HG03139 (cell line): Measurements from ENCODE around the gene VAV3.

Experiments
- ATAC-seq: cut with Tn5 transposase; IDR thresholded peaks from one replicate; pipeline ENCODE4 v1.9.1; 2021; ENCODE audit not compliant: unreplicated experiment

Gene VAV3

DNA sequence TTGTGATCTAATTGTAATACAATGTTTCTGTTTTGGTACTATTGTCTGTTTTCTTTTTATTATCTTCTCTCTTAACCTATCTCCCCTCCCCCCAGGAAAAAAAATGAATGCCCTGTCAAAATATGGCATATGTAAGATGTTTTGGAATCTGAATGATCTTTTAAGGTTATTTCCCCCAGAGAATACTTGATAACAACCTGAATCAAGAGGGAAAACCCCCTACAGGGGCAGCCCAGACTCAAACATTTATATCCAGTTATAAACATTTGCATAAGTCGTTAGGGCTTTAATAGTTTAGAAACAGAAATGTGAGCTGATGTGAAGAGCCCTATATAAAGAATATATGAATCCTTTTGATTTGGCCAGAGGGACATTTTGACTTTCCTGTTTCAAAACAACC lies 169.5 kb downstream of the VAV3 start:
- ATAC-seq: no peak

DNA sequence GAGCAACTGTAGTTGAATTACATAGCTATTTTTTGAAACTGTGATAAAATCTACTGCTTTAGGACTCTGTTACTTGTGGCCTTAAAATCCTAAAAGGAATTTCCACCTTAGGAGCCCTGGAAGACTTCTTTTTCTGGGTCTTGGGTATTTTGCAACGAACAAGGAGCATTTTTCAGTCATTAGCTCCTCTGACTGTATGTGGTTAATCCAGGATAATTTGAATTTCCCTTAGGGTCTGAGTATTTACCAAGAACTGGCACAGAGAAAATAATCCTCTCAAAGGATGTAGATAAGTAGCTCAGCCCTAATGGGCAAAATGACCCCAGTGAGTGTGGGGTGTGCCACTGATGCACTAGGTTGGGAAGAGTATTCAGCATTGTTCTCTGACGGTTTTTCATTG lies 170.4 kb downstream of the VAV3 start:
- ATAC-seq: no peak

DNA sequence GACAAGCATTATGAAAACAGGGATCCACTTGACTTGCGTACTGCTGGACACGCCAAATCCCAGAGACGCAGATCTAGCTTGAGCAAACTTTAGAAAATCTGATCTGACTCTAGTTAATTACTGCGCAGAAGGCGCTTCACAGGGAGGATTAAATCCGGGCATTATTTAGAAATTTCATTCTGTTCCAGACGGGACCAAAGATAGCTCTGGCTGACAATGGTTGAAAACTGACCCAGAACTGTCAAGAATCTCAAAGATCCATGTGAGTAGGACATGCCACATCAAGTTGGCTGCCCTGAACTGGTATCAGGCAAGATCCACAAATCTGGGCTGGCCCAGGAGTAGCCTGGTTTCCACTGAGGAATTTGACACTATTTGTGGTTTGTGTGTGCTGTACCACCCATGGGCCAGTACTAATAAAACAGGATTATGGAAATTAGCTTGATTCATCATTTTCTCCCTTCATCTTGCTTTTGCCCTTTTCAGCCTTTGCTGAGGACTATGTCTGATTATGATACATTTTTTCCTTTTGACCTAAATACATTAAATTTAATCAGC lies 171.0 kb downstream of the VAV3 start:
- ATAC-seq: no peak

DNA sequence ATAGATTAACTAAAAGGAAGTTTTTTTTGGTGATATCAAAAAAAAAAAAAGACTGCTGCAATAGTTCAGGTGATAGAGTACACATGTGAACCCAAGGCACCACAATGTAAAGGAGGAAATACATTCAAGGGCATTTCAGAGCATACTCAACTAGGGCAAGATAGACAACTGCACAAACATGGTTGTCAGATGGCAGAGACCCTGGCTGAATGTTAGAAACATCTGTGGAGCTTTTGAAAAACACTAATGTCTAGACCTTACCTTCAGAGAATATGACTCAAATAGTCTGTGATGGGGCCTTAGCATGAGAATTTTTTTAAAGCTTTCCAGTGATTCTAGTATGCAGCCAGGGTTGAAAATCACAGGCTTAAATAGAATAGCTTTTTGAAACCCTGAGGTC lies 173.6 kb downstream of the VAV3 start:
- no peak for ATAC-seq

DNA sequence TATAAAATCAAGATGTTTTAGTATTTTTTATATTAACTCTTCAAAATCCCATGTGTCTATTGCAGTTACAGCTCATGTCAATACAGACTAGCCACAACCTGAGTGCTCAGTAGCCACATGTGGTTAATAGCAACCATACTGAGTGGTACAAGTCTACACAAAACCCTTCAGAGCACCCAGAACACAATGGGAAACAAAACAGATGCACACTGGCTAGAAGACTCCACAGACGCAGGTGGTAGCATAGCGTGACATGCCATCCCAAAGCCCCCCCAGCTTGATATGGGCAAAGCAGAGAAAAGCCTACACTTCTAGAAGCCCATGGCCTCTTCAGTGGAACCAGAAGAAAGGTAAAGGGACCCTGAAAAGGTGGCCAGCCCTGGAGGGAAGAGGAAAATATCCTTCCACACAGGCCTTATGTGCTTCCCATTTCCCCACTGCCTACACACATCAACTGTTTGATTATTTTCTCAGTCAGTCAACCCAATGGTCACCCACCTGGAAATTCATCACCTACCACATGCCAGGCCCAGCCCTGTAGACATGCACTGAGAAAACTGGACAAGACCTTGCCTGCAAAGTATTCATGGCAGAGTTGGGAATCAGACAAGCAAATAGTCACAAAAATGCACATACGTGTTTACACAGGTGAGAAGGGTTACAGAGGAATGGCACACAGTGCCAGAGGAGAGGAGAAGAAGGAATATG lies 175.0 kb downstream of the VAV3 start:
- ATAC-seq: no peak

DNA sequence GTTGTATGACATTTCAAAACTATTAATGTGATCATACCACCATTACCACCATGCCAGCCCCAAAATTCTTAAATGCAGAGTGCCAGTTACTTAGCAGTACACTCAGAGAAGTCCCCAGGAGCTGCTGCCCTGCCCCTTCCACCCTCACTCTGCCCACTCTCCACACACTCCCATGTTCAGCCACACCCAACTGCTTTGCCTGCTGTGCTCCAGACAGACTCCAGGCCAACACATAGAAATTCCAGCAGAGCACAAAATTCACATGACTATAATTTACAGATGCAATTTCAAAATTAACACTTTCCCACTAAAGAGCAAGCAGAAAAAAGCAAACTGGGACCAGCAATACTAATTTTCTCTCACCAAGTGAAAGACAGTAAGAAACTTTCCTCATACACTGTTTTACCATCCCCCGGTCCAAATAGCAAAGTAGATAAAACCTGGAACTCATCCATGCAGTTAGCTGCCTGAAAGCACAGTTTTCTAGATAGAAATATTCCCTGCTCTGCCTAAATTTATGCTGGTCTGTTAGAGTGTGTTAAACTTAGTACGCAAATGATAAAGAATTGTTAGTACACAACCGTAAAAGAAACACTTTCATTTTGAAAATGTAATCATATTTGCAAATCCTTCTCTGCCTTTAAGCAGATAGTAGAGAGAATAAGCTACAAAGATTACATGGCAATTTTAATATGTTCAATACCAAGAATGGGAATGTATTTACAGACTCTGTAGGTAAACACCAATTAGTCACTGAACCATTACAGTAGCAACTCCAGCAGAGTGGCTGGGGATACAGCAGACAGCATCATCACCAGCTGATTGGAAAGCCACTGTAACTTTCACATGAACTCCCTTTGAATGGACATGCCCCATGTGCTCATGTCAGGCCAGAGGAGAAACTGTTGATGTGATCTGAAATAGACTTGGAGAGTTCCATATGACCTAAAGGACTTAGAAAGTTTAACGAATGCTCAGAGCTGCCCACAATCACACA lies 176.5 kb downstream of the VAV3 start:
- ATAC-seq: no peak

DNA sequence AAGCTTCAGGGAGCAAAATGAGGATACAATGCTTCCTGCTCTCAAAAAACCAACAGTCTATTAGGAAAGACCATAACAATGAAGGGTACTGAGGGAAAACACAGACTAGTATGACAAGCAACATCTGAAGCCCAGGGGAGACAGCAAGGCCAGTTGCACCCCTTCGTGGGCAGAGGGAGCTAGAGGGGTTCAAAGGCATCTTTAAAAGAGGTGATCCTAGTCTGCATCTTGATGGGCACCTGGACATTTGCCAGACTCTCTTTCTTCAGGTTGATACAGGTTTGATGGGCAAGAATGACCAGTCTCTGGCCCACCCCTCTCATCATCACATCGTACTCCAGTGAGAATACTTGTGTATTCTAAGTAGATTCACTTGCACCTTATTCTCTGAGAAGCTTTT lies 177.7 kb downstream of the VAV3 start:
- no peak for ATAC-seq

DNA sequence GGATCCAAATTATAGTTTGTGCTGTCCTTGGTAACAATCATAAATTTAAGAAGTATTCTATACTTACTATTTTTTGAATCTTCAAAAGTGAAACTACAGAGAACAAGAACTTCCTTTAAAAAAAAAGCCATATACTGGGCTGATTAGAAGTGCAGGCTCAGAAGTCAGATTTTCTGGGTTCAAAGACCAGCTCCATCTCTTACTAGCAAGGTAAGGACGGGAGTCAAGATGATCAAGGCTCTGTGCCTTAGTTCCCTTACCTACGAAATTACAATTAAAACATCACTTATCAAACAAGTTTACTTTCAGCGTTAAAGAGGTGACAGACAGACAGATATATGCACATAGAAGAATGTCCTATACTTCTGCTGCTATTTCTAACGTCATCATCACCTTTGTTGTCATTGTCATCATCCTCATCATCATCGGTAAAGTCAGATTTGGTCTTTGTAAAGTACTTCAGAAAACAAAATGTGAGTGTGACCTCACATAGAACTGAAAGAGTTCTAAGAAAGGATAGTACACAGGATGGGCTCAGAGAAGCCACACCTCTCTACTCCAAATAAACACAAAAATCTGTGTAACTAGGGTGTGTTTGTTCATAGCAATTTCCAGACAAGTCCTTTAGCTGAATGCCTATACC lies 178.7 kb downstream of the VAV3 start:
- ATAC-seq: no peak

DNA sequence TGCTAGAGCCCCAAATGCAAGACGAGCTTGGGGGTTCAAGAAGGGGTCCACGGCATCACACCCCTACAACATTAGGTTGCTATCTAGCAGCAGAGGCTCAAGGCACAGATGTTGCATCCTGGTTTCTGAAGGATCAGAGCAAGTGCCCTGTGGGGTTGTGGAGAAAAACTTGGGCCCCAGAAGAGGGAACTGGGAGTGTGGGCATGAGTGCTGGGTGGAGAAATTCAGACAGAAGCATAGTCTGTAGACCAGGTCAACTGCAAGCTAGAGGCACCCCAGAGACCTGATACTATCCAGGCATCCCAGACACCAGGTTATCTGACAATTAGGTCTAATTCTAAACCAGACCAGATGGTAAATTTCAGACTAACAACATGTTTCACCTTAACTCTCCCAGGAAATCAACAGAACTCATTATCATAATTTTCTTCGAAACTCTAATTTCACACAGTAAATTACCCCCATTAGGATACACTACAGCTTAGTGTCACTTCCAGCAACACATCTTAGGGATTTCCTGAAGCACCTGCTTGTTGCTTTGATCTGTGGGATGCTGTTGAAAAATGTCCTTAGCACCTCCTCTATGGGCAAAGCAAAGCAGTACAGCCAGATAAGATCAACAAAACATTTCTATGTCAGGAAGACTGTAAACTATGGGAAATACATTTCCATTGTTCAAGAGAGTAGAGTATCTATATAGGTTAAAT lies 179.3 kb downstream of the VAV3 start:
- ATAC-seq: no peak

DNA sequence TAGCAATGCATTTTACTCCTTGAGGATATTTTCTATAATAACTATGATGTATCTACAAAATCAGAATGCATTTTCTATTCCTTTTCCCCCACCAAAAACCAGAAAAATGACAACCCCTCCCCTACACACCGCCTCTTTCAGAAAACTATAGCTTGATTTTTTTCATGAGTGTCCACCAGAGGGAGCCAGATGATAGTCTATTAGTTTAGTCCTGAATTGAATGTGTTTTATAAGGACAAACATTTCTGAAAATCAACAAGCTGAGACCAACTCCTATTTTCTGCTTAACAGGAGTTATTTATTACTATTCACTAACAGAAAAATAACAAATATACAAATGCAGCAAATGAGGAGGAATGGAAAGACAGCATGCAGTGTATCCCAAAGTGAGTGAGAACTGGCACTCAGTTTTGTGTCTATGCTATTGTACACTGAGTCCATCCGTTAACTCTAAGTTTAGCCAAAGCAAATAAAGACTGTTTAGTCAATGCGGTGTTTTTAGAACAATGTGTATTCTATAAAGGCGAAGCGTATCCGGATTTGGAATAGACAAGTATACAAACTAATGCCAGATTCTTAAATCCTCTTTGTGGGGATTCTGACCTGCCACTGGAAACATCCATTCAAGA lies 182.6 kb downstream of the VAV3 start:
- no peak for ATAC-seq

DNA sequence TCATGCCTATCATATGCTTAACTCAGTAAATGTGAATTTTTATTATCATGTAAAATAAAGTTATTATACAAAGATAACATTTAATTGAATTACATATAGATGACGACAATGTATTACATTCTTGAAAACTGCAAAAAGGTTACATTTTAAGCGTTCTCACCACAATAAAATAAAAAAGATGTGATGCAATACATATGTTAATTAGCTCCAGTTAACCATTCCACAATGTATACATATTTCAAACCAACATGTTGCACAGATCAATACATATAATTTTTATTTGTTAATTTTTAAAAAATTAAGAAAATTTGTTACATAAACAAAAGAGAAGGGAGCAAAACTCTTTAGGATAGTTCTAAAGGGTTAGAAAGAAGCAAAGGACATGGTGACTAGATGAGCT lies 183.7 kb downstream of the VAV3 start:
- ATAC-seq: no peak

DNA sequence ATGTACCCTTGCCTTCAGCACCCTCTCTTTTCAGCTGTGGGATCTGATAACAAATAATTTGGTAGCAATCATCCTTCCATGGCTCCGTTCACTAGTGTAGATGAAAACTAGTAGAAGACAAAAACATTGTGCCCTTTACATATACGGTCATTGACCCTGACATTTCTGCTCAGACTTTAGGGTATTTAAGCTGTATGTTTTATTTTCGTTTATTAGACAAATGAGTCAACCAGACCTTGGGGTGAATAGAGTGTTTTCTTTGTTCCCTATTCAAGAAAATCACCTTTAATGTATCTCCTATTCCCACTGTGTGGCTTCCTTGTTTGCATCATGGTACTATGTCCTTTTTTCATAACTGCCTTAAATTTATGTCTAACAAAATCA lies 187.3 kb downstream of the VAV3 start:
- ATAC-seq: peak; percentile 20

DNA sequence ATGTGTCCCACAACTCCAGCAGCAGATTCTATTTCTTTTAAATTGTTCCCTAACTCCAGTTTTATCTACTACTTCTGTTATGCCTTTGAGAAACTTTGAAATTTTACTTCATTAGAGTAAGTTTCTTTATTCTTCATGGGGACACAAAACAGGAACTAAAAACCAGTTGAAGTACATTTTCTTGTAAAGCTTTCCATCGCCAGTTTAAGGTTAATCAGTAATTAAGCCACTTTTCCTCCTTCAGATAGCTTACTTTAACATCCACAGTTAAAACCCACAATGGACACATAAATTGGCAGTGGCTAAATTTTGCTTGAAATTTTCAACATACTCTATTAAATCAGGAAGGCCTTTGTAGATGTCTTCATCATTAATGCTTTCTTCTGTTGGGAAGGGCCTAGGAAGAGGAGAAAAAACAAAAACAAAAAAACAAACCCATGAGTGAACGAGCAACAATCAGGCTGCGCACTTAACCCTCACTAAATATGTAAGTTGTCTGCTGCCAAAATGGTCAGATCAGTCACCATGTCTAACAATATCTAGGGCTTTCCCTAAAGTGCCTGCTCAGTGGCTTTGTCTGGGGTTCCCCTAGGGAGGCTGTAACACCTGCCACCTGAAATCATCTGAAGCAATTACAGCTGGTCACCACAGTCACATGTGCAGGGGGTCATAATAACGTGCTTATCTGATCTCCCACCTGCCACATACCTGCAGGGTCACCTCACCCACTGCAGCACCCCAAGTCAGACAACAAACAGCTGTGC lies 187.9 kb downstream of the VAV3 start:
- peak; percentile 73 for ATAC-seq

DNA sequence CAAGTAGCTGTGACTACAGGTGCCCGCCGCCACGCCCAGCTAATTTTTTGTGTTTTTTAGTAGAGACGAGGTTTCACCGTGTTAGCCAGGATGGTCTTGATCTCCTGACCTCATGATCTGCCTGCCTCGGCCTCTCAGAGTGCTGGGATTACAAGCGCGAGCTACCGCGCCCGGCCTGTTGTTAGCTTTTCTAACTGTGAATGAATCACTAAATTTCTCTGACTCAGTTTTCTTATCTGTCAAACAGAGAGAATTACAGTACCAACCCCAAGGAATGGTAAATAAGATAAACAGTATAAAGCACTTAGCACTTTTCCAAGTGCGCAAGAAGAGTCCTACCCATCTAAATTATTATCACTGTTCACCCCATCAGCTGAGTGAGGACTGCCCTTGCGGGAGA lies 193.6 kb downstream of the VAV3 start:
- ATAC-seq: no peak

DNA sequence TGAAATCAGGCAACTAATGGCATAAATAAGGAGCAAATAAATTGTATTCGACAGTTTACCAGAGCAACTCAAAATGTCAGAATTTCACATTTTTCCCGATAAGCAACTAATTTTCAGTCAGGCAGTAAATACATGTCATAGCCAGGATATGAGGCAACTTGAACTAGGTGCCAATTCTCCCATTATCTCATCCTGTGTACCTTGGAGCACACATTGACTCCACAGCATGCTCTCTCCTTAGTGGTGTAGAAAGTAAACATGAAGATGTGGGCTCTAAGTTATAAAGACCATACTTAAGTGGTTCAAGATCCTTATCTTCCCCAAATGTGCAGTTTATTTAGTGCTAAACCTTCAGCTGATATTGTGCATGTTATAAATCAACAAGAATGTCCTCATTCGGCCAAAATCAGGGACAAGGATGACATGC lies 197.8 kb downstream of the VAV3 start:
- ATAC-seq: no peak

DNA sequence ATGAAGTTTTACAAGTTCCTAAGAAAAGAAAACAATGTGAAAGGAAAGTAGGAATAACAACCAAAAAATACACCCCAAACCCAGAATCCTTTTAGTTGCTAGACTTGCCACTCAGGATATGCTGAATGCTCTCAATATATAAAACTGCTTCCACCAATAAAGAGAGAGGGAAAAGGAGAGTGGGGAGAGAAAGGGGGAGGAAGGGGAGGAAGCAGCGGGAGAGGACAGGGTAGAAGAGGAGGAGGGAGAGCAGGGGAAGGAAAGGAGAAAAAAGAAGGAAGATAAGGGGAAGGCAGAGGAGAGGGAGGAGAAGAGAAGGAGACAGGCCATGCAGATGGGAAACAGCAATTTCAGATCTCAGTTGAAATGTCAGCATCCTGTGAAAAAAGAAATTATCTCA lies 198.4 kb downstream of the VAV3 start:
- no peak for ATAC-seq

DNA sequence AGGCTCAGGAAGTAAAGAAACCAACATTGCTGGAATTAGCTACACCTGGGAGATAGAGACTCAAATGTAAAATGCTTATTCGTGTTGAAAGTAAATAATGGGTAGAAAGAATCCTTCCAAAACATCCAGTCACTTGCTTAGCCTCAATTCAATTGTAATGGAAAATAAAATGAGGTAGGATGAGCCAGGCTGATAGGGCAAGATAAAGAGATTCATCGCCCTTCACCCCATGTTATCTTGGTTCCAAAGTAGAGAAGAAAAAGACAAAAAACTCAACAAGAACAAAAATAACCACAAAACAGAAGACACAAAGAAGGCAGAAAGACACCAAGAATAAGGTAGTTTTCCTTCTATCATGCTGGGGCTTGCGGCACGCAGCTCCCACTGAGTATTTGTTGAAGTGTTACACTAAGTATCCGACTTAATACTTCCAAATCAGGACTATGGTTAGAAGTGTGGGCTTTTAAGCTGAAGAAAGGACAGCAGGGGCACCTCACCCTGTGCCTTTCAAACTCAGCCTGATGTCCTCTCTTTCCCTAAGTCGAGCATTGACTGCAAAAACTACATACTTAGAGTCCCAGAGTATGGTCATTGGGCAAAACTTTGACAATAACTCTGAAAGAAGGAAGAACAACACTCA lies 202.1 kb downstream of the VAV3 start:
- no peak for ATAC-seq

DNA sequence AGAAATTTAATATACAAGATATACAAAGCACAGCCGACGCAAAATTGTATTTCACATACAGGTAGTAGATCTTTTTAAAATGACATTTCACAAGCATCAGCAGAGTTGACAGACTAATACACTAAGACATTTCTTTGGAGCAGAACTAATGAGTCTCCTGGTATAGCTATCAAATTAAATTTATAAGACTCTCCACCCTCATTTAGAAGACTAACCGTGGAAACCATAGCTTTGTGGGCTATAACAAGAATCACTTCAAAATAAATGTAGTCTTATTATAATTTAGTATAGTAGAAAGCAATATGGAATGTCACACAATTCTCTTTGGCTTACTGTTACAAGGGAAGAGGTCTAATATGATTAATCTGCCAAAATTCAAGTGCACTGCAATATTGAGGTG lies 204.9 kb downstream of the VAV3 start:
- ATAC-seq: no peak

DNA sequence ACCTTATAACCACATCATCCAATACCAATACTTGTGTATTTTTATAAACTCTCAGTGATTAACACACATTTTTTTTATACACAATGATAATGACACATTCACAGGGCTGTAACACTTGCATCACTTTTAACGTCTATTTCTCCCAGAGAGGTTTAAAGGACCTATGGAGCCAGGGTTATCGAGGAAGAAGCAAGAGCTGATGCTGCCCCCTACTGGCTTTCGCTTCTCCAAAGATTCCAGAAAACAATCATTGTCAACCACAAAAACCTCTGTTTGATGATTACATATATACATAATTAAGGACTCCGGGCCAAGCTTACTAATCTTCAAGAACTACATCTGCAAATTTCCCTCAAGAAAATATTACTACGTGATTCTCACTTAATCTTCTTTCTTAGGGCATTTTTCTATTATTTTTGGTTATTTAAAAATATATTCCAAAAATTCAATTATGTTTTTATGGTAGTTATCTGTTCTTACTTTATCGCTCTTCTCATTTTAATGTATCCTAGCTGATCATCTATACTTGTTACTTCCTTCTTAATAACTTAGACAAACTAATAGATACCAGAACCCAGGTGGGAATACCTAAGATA lies 214.5 kb downstream of the VAV3 start:
- ATAC-seq: no peak
